DOHH2 (cell line): ENCODE data around the gene UPK1B.

Experiments used
- EZH2phosphoT487 ChIP-seq: fragments of 200-600 bp; sonication (generic); IDR thresholded peaks from 2 replicates; pipeline ENCODE4 v1.6.1; 2017; ENCODE audit warnings: borderline replicate concordance, mild to moderate bottlenecking, antibody characterized with exemption, low read length, moderate library complexity, mixed read lengths
- TF ChIP-seq, protein P1 (sequence below): fragments of 200-600 bp; sonication (generic); IDR thresholded peaks from one replicate; pipeline ENCODE4 v1.5.1; 2014; ENCODE audit warnings: antibody characterized with exemption, mild to moderate bottlenecking, low read depth, low read length; ENCODE audit not compliant: poor library complexity, severe bottlenecking

DNA sequence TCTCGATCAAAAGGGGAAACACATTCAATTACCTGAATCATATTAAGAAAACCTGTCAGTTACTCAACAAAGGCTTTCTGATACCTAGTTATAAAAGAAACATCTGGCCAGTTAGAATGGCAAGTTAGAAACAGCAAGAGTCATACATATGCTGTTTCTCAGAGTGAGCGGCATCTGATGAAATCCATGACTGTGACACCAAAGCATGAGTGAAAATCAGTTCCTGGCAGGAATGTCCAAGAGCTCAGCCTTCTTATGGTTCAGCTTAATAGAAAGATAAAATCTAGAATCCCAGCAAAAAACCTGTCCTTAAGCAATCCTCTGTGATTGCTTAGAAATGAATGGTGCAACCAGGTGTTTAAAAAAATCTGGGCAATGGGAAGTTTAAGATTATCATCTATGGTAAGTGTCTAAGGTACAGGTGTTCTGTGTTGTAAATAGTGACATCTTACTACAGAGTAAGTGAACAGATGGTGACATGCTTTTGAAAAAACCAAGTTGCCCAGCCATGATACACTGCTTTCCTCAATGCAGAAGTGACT is 48.5 kb downstream of the UPK1B start:
- TF ChIP-seq, protein P1, sequence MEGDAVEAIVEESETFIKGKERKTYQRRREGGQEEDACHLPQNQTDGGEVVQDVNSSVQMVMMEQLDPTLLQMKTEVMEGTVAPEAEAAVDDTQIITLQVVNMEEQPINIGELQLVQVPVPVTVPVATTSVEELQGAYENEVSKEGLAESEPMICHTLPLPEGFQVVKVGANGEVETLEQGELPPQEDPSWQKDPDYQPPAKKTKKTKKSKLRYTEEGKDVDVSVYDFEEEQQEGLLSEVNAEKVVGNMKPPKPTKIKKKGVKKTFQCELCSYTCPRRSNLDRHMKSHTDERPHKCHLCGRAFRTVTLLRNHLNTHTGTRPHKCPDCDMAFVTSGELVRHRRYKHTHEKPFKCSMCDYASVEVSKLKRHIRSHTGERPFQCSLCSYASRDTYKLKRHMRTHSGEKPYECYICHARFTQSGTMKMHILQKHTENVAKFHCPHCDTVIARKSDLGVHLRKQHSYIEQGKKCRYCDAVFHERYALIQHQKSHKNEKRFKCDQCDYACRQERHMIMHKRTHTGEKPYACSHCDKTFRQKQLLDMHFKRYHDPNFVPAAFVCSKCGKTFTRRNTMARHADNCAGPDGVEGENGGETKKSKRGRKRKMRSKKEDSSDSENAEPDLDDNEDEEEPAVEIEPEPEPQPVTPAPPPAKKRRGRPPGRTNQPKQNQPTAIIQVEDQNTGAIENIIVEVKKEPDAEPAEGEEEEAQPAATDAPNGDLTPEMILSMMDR = no peak
- TF ChIP-seq EZH2phosphoT487 = no peak
